Measurements from ENCODE around the gene C16orf92.

- no peak for TF ChIP-seq POLR2AphosphoS5 (IDR thresholded peaks at IDR 0.05; ENCODE audit: low read depth, low read length)
- no peak for TF ChIP-seq CTCF (IDR thresholded peaks at IDR 0.05)
- no peak for TF ChIP-seq SIN3A (IDR thresholded peaks at IDR 0.05; ENCODE audit: borderline replicate concordance, insufficient read depth, low read depth, low read length)
- TF ChIP-seq REST (IDR thresholded peaks at IDR 0.05; ENCODE audit: insufficient read depth in 1 of 2, low read depth in 2 of 2, low read length in 1 of 2): no peak
- no peak for TF ChIP-seq TCF7L2 (IDR thresholded peaks at IDR 0.05; ENCODE audit: low read depth, low read length)
Measured at GRCh38 chr16:30000735-30001631, 22.0 kb upstream of the C16orf92 start.
